OCI-LY1 (cell line): ENCODE data around the gene ZBTB47.

ENCODE experiments used
- CTCF ChIP-seq: fragments of 200-600 bp; sonication (generic), shearing (Covaris generic); IDR thresholded peaks from 2 replicates; pipeline ENCODE4 v1.5.1; 2017; ENCODE audit warnings: mild to moderate bottlenecking, antibody characterized with exemption, low read length, moderate library complexity, mixed read lengths
- EZH2 ChIP-seq: fragments of 200-600 bp; sonication (generic), shearing (Covaris generic); IDR thresholded peaks from 2 replicates; pipeline ENCODE4 v1.8.0; 2017; ENCODE audit warnings: borderline replicate concordance, mixed run types, mild to moderate bottlenecking, antibody characterized with exemption, low read length, moderate library complexity, mixed read lengths

DNA sequence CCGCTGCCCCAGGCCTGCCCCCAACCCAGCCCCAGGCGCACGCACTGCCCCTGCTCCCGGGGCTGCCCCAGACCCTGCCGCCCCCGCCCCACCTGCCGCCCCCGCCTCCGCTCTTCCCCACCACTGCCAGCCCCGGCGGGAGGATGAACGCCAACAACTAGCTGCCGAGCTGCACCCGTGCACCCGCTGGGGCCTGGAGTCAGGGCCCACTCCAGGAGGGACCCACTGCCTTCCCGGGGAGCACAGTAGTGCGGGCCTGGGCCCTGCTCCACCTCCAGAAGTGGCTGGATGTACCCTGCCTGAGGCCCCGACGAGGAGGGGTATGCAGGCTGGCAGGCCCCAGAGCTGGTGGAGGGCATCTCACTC lies 10.9 kb downstream of the ZBTB47 start:
- TF ChIP-seq EZH2 (no peak), CTCF (no peak)
